Mucosa of descending colon (tissue), 3 donors: Measurements from ENCODE around the gene PRKG1. TPM values are rescaled to one million over a fixed set of nuclear protein-coding genes. Genes with fewer than 3 reads are reported as not detected.

Experiments
- ATAC-seq: fragments of 200-7000 bp; cut with Tn5 transposase; one replicate; pipeline ENCODE4 v1.9.1; 2020; ENCODE audit warnings: mild to moderate bottlenecking, moderate library complexity
- DNase-seq, 3 donors: peaks; one replicate each; pipeline ENCODE4 v3.0.0-alpha.2; 2020
- H3K36me3 ChIP-seq: fragments of 200-600 bp; one replicate; pipeline ENCODE4 v1.8.0; 2021; ENCODE audit warnings: low read depth, mild to moderate bottlenecking
- H3K4me1 ChIP-seq: fragments of 200-600 bp; one replicate; pipeline ENCODE4 v1.8.0; 2021; ENCODE audit warnings: low read depth, mild to moderate bottlenecking
- H3K4me3 ChIP-seq: fragments of 200-600 bp; one replicate; pipeline ENCODE4 v1.8.0; 2021; ENCODE audit warnings: mild to moderate bottlenecking
- H3K9me3 ChIP-seq: fragments of 200-600 bp; one replicate; pipeline ENCODE4 v1.8.0; 2021; ENCODE audit warnings: mild to moderate bottlenecking
- intact Hi-C, 2 donors: fragments of 100-400 bp; cut with DNase I in 1 of 2; cut with micrococcal nuclease in 1 of 2; formaldehyde crosslinking; loops; one replicate each; pipeline versions ENCODE4 v1.11.0 to v1.11.1; 2022; cut with DNase I, micrococcal nuclease
- total RNA-seq, 3 donors: library from RNA; stranded (reverse); fragmentation: NEBNext Ultra II Directional in 2 of 3; extraction: Animal tissue kit (Norgen Biotek cat#: 25700) in 2 of 3; gene quantifications; one replicate each; pipeline versions ENCODE4 v1.2.1 to v1.2.4, GENCODE V29; 2021 to 2023
- TF ChIP-seq, protein P1 (sequence below): fragments of 200-600 bp; IDR thresholded peaks from one replicate; pipeline ENCODE4 v1.8.0; 2022; ENCODE audit warnings: antibody characterized with exemption, mild to moderate bottlenecking
- donor health status: DM: no; HTN: no; CAD: no; lungs with moderate emphysema.
- donor health status: DM: no; HTN: no; CAD: no.
- donor health status: DM: no; HTN: yes; CAD: no.

The PRKG1 gene
- total RNA-seq, 3 donors from 2014 or later = 17.1 to 55.6 (median 21.1) TPM

GRCh38 chr10:52215745-52216361 lies 1141.6 kb downstream of the PRKG1 start:
- TF ChIP-seq, protein P1, sequence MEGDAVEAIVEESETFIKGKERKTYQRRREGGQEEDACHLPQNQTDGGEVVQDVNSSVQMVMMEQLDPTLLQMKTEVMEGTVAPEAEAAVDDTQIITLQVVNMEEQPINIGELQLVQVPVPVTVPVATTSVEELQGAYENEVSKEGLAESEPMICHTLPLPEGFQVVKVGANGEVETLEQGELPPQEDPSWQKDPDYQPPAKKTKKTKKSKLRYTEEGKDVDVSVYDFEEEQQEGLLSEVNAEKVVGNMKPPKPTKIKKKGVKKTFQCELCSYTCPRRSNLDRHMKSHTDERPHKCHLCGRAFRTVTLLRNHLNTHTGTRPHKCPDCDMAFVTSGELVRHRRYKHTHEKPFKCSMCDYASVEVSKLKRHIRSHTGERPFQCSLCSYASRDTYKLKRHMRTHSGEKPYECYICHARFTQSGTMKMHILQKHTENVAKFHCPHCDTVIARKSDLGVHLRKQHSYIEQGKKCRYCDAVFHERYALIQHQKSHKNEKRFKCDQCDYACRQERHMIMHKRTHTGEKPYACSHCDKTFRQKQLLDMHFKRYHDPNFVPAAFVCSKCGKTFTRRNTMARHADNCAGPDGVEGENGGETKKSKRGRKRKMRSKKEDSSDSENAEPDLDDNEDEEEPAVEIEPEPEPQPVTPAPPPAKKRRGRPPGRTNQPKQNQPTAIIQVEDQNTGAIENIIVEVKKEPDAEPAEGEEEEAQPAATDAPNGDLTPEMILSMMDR = peak; percentile 49
- Histone ChIP-seq H3K36me3 (no peaks in the 10 kb centered on the region), H3K4me3 (no peak overlapping the region), H3K4me1 (peaks cover 19% of the 10 kb centered on the region), H3K9me3 (no peaks in the 10 kb centered on the region)
- DNase-seq = peak in 1 of 3 donors; percentile 62
- intact Hi-C loops = loop anchor here in 1 of 2 donors (10.0 kb wide), 1 partner anchor 1221 kb away; no protein-coding TSS in a partner anchor
- peak; percentile 75 for ATAC-seq

- peak; percentile 79 for ATAC-seq
- no peaks in the 10 kb centered on the region for H3K36me3 ChIP-seq
- H3K4me3 ChIP-seq = no peak overlapping the region
- intact Hi-C loops = loop anchor here in 1 of 2 donors (10.0 kb wide), 1 partner anchor 1222 kb away; no protein-coding TSS in a partner anchor
- H3K9me3 ChIP-seq = no peaks in the 10 kb centered on the region
- TF ChIP-seq, protein P1 = no peak
- peak in 1 of 3 donors; percentile 49 for DNase-seq
- H3K4me1 ChIP-seq = peaks cover 19% of the 10 kb centered on the region
These were observed 1142.6 kb downstream of the PRKG1 start for GRCh38 chr10:52216852-52217251.

GRCh38 chr10:52217531-52217930 lies 1143.2 kb downstream of the PRKG1 start:
- ATAC-seq (no peak), DNase-seq (no peak)
- no peaks in the 10 kb centered on the region for H3K9me3 ChIP-seq
- H3K4me3 ChIP-seq = no peak overlapping the region
- intact Hi-C loops = loop anchor here in 1 of 2 donors (10.0 kb wide), 1 partner anchor 1223 kb away; no protein-coding TSS in a partner anchor
- no peaks in the 10 kb centered on the region for H3K36me3 ChIP-seq
- H3K4me1 ChIP-seq = peaks cover 12% of the 10 kb centered on the region
- TF ChIP-seq, protein P1 = no peak

GRCh38 chr10:52220947-52221346 lies 1146.7 kb downstream of the PRKG1 start:
- no peaks in the 10 kb centered on the region for H3K36me3 ChIP-seq
- intact Hi-C loops = no loop called here
- ATAC-seq (no peak), DNase-seq (no peak)
- H3K4me1 ChIP-seq = no peaks in the 10 kb centered on the region
- no peak overlapping the region for H3K4me3 ChIP-seq
- no peaks in the 10 kb centered on the region for H3K9me3 ChIP-seq
- TF ChIP-seq, protein P1 = no peak

- DNase-seq (no peak), ATAC-seq (no peak)
- Histone ChIP-seq H3K9me3 (no peaks in the 10 kb centered on the region), H3K36me3 (no peaks in the 10 kb centered on the region), H3K4me1 (no peaks in the 10 kb centered on the region), H3K4me3 (no peak overlapping the region)
- intact Hi-C loops = no loop called here
- TF ChIP-seq, protein P1 = no peak
These were observed 1147.6 kb downstream of the PRKG1 start for GRCh38 chr10:52221923-52222322.
